ENCODE results near the gene FBXO42. TPM values are rescaled to one million over a fixed set of nuclear protein-coding genes. Genes with fewer than 3 reads are reported as not detected.

The FBXO42 gene
- total RNA-seq, 1 experiment from 2014 or later, result 13.0 TPM

DNA sequence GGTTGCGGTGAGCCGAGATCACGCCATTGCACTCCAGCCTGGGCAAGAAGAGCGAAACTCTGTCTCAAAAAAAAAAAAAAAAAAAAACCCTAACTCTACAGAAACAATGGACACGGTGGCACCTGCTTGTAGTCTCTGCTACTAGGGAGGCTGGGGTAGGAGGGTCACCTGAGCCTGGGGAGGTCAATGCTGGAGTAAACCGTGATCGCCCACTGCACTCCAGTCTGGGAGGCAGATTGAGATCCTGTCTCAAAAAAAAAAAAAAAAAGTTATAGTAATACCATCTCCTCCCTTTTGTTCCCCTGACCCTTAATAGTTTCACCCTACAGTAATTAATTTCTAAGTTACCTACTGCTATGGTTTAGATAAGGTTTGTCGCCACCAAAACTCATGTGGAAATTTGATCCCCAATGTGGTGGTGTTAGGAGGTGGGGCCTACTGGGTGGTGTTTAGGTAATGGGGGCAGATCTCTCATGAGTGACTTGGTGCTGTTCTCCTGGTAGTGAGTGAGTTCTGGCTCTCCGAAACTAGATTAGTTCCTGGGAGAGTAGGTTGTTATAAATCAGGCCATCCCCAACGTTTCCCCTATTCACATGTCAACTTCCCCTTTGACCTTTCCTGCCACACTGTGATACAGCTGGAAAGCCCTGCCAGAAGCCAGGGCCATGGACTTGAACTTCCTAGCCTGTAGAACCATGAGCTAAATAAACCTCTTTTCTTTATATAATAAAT lies 9.8 kb downstream of the FBXO42 start:
- H3K4me1 ChIP-seq (replicated peaks; ENCODE audit: insufficient read depth), result no peaks in the 10 kb centered on the region
- BruUV-seq (replicated peaks), result no TSS peak
- H3K4me2 ChIP-seq, result no peak overlapping the region
- DNase-seq, result no peak
- ChIA-PET POLR2A (ENCODE audit: unreplicated experiment) (no interaction called here), CTCF (no interaction called here)
- no peaks in the 10 kb centered on the region for H3K36me3 ChIP-seq (ENCODE audit: low read depth)
- no peaks in the 10 kb centered on the region for H3K9me2 ChIP-seq (ENCODE audit: insufficient read depth)
- no peaks in the 10 kb centered on the region for H3K27me3 ChIP-seq (ENCODE audit: insufficient read depth, low read depth)
- H4K20me1 ChIP-seq (ENCODE audit: insufficient read depth), result peaks cover 8% of the 10 kb centered on the region; the same call in 1 of the 2 replicates
- H2AFZ ChIP-seq, result no peak overlapping the region
- no peaks in the 10 kb centered on the region for H3F3A ChIP-seq (ENCODE audit: insufficient read depth, low read depth)
- H3K27ac ChIP-seq, result no peak overlapping the region
- H3K79me2 ChIP-seq (ENCODE audit: low read depth), result peaks cover 51% of the 10 kb centered on the region
- H3K9me3 ChIP-seq (ENCODE audit: insufficient read depth, low read depth), result no peaks in the 10 kb centered on the region
- TF ChIP-seq EZH2 (IDR thresholded peaks at IDR 0.05; ENCODE audit: low read depth), result no peak
- TF ChIP-seq, protein P1, sequence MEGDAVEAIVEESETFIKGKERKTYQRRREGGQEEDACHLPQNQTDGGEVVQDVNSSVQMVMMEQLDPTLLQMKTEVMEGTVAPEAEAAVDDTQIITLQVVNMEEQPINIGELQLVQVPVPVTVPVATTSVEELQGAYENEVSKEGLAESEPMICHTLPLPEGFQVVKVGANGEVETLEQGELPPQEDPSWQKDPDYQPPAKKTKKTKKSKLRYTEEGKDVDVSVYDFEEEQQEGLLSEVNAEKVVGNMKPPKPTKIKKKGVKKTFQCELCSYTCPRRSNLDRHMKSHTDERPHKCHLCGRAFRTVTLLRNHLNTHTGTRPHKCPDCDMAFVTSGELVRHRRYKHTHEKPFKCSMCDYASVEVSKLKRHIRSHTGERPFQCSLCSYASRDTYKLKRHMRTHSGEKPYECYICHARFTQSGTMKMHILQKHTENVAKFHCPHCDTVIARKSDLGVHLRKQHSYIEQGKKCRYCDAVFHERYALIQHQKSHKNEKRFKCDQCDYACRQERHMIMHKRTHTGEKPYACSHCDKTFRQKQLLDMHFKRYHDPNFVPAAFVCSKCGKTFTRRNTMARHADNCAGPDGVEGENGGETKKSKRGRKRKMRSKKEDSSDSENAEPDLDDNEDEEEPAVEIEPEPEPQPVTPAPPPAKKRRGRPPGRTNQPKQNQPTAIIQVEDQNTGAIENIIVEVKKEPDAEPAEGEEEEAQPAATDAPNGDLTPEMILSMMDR (conservative IDR thresholded peaks at IDR 0.05), result no peak
- intact Hi-C loops (cut with micrococcal nuclease; ENCODE audit: unreplicated experiment), result no loop called here
- no peak overlapping the region for H3K4me3 ChIP-seq

DNA sequence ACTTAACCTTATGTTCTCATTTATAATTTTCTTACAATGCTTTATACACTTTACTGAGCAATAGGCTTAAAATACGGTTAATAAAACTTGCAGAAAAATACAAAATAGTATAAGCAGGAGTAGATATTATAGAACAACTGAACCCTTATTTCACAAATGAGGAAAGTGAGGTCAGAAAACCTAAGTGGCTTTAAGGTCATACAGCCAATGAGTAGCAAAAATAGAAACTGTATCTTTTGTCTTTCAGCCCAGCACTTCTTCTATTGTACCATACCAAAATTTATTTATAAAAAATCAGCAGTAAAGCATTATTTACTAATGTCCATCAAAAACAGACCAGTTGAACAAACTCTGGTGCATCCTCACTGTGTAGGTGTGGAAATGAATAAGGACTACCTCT lies 11.6 kb downstream of the FBXO42 start:
- TF ChIP-seq EZH2 (IDR thresholded peaks at IDR 0.05; ENCODE audit: low read depth), result no peak
- TF ChIP-seq, protein P1 (conservative IDR thresholded peaks at IDR 0.05), result no peak
- no peaks in the 10 kb centered on the region for H3K27me3 ChIP-seq (ENCODE audit: insufficient read depth, low read depth)
- H4K20me1 ChIP-seq (ENCODE audit: insufficient read depth), result peaks cover 10% of the 10 kb centered on the region; the same call in 1 of the 2 replicates
- H3K4me3 ChIP-seq, result no peak overlapping the region
- H2AFZ ChIP-seq, result no peak overlapping the region
- ChIA-PET CTCF (no interaction called here), POLR2A (ENCODE audit: unreplicated experiment) (no interaction called here)
- H3K79me2 ChIP-seq (ENCODE audit: low read depth), result peaks cover 42% of the 10 kb centered on the region
- H3K4me2 ChIP-seq, result no peak overlapping the region
- H3K36me3 ChIP-seq (ENCODE audit: low read depth), result no peaks in the 10 kb centered on the region
- no peaks in the 10 kb centered on the region for H3K9me3 ChIP-seq (ENCODE audit: insufficient read depth, low read depth)
- no peaks in the 10 kb centered on the region for H3K4me1 ChIP-seq (replicated peaks; ENCODE audit: insufficient read depth)
- H3F3A ChIP-seq (ENCODE audit: insufficient read depth, low read depth), result no peaks in the 10 kb centered on the region
- no peak for DNase-seq
- no TSS peak for BruUV-seq (replicated peaks)
- no peaks in the 10 kb centered on the region for H3K9me2 ChIP-seq (ENCODE audit: insufficient read depth)
- intact Hi-C loops (cut with micrococcal nuclease; ENCODE audit: unreplicated experiment), result no loop called here
- H3K27ac ChIP-seq, result no peak overlapping the region

DNA sequence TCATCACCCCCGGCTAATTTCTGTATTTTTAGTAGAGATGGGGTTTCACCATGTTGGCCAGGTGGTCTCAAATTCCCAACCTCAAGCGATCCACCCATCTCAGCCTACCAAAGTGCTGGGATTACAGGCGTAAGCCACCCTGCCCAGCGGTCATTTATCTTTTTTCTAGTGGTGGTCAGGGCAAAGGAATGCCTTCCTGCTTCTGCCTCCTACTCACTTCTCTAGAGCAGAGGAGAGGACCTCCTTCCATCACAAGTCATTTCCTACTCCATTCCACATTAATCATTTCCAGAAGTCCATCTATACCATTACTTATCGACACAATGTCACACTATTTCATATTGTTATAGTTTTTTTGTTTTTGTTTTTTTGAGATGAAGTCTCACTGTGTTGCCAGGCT lies 13.3 kb downstream of the FBXO42 start:
- Histone ChIP-seq H3K27ac (no peak overlapping the region), H3K4me2 (no peak overlapping the region), H3K4me1 (replicated peaks; ENCODE audit: insufficient read depth) (peaks cover 12% of the 10 kb centered on the region; the same call in 1 of the 2 replicates), H3F3A (ENCODE audit: insufficient read depth, low read depth) (peaks cover 9% of the 10 kb centered on the region; the same call in 1 of the 2 replicates), H3K36me3 (ENCODE audit: low read depth) (no peaks in the 10 kb centered on the region), H3K9me2 (ENCODE audit: insufficient read depth) (no peaks in the 10 kb centered on the region), H2AFZ (no peak overlapping the region), H4K20me1 (ENCODE audit: insufficient read depth) (peaks cover 13% of the 10 kb centered on the region), H3K4me3 (no peak overlapping the region), H3K79me2 (ENCODE audit: low read depth) (peaks cover 33% of the 10 kb centered on the region), H3K9me3 (ENCODE audit: insufficient read depth, low read depth) (no peaks in the 10 kb centered on the region), H3K27me3 (ENCODE audit: insufficient read depth, low read depth) (no peaks in the 10 kb centered on the region)
- intact Hi-C loops (cut with micrococcal nuclease; ENCODE audit: unreplicated experiment), result no loop called here
- DNase-seq, result no peak
- TF ChIP-seq EZH2 (IDR thresholded peaks at IDR 0.05; ENCODE audit: low read depth), result no peak
- TF ChIP-seq, protein P1 (conservative IDR thresholded peaks at IDR 0.05), result no peak
- BruUV-seq (replicated peaks), result no TSS peak
- POLR2A ChIA-PET (ENCODE audit: unreplicated experiment), result no interaction called here
- CTCF ChIA-PET, result no interaction called here

All from PC-9 (cell line).